ENCODE measurements around the gene TPM2. TPM values are rescaled to one million over a fixed set of nuclear protein-coding genes. Genes with fewer than 3 reads are reported as not detected.

TPM2 gene
- polyA plus RNA-seq, 1 donor = 463 TPM

- peaks cover 90% of the 10 kb centered on the region for H3K36me3 ChIP-seq (ENCODE audit: control insufficient read depth, insufficient read depth, low read length)
- H3K27ac ChIP-seq (ENCODE audit: low read length) = no peak overlapping the region
- no peak for DNase-seq
- H3K9me3 ChIP-seq (ENCODE audit: control insufficient read depth, low read depth, low read length) = no peaks in the 10 kb centered on the region
- no peaks in the 10 kb centered on the region for H3K4me1 ChIP-seq (ENCODE audit: control insufficient read depth, insufficient read depth, low read length)
- no peak overlapping the region for H3K4me3 ChIP-seq (ENCODE audit: low read length)
- H3K27me3 ChIP-seq (ENCODE audit: control insufficient read depth, insufficient read depth, low read length) = no peaks in the 10 kb centered on the region
- whole genome bisulfite sequencing (ENCODE audit: insufficient coverage, low lambda C conversion rate) = no CpG with 5 or more reads among the region's 7 CpGs
These were observed 21.2 kb upstream of the TPM2 start for GRCh38 chr9:35710818-35711500.

DNA sequence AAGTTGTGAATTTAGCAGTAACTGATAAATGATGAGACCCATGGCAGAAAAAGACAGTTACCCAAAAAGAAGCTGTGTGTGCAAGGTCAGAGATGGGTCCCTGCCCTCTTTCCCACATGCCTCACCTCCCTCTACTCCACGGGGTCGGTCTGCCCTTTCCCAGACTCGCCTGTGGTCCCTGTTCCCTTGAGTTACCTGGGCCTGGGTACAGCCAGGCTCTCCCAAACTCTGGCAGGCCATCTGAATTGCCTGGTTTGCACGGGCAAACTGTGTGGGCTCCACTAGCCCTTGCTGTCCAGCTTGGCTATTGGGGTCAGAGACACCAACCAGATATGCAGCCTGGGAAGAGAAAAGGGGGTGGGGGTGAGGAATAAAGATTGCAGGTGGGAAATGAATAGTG lies 18.4 kb upstream of the TPM2 start:
- no peak for DNase-seq
- WGBS (ENCODE audit: insufficient coverage, low lambda C conversion rate) = no CpG with 5 or more reads among the region's 4 CpGs
- Histone ChIP-seq H3K9me3 (ENCODE audit: control insufficient read depth, low read depth, low read length) (no peaks in the 10 kb centered on the region), H3K4me1 (ENCODE audit: control insufficient read depth, insufficient read depth, low read length) (no peaks in the 10 kb centered on the region), H3K4me3 (ENCODE audit: low read length) (no peak overlapping the region), H3K36me3 (ENCODE audit: control insufficient read depth, insufficient read depth, low read length) (peaks cover 92% of the 10 kb centered on the region), H3K27ac (ENCODE audit: low read length) (no peak overlapping the region), H3K27me3 (ENCODE audit: control insufficient read depth, insufficient read depth, low read length) (no peaks in the 10 kb centered on the region)

DNA sequence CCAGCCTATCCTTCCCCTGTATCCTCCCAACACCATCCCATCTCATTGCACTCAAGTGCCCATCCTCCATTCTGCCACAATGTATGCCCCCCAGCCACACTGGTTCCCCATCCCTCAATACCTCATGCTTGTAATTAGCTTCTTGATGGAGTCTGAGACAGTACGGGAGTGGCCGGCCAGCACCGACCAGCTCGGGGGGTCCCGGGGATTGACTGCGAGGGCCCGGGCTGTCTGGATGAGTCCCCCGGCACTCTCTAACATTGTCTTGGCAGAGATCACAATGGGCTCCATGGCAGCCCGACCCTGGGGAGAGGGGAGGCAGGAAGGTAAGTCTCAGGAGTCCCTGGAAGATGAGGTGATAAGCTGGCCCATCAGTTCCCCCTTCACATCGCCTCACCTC lies 17.2 kb upstream of the TPM2 start:
- Histone ChIP-seq H3K9me3 (ENCODE audit: control insufficient read depth, low read depth, low read length) (no peaks in the 10 kb centered on the region), H3K27ac (ENCODE audit: low read length) (no peak overlapping the region), H3K36me3 (ENCODE audit: control insufficient read depth, insufficient read depth, low read length) (peaks cover 92% of the 10 kb centered on the region), H3K4me1 (ENCODE audit: control insufficient read depth, insufficient read depth, low read length) (no peaks in the 10 kb centered on the region), H3K4me3 (ENCODE audit: low read length) (no peak overlapping the region), H3K27me3 (ENCODE audit: control insufficient read depth, insufficient read depth, low read length) (no peaks in the 10 kb centered on the region)
- DNase-seq = no peak
- no CpG with 5 or more reads among the region's 10 CpGs for WGBS (ENCODE audit: insufficient coverage, low lambda C conversion rate)

DNA sequence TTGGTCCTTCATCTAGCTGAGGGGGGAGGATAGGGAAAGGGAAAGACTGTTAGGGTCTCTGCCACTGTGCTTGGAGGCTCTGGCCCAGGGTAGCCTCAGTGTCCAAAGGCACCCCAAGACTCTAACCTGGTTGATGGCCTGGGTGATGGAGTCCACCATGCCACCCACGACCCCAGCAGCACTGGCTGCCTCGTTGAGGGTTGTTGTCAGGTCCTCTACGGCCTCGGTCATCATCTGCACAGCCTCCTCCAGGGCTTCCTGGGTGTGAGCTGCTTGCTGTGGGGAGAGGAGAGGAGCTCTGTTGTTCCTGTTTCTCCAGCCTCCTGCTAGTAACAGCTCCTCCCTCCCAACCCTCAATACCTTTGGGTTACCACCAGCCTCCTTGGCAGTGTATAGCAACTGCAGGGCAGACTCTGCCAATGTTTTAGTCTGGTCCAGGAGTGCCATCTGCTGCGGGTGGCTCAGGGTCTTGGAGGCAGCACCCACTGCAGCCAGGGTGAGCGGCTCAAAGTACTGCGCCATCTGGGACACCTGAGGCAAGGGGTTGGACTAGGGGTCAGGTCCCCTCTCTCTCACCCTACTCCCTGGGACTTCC lies 16.2 kb upstream of the TPM2 start:
- Histone ChIP-seq H3K27ac (ENCODE audit: low read length) (no peak overlapping the region), H3K36me3 (ENCODE audit: control insufficient read depth, insufficient read depth, low read length) (peaks cover 92% of the 10 kb centered on the region), H3K4me3 (ENCODE audit: low read length) (no peak overlapping the region), H3K4me1 (ENCODE audit: control insufficient read depth, insufficient read depth, low read length) (no peaks in the 10 kb centered on the region), H3K27me3 (ENCODE audit: control insufficient read depth, insufficient read depth, low read length) (no peaks in the 10 kb centered on the region), H3K9me3 (ENCODE audit: control insufficient read depth, low read depth, low read length) (no peaks in the 10 kb centered on the region)
- WGBS (ENCODE audit: insufficient coverage, low lambda C conversion rate) = no CpG with 5 or more reads among the region's 7 CpGs
- DNase-seq = no peak

- Histone ChIP-seq H3K27ac (ENCODE audit: low read length) (no peak overlapping the region), H3K4me1 (ENCODE audit: control insufficient read depth, insufficient read depth, low read length) (no peaks in the 10 kb centered on the region), H3K4me3 (ENCODE audit: low read length) (no peak overlapping the region), H3K27me3 (ENCODE audit: control insufficient read depth, insufficient read depth, low read length) (no peaks in the 10 kb centered on the region), H3K36me3 (ENCODE audit: control insufficient read depth, insufficient read depth, low read length) (peaks cover 91% of the 10 kb centered on the region), H3K9me3 (ENCODE audit: control insufficient read depth, low read depth, low read length) (no peaks in the 10 kb centered on the region)
- no CpG with 5 or more reads among the region's 8 CpGs for WGBS (ENCODE audit: insufficient coverage, low lambda C conversion rate)
- DNase-seq = no peak
These were observed 15.6 kb upstream of the TPM2 start for GRCh38 chr9:35705372-35705771.

GRCh38 chr9:35703906-35704672 lies 14.4 kb upstream of the TPM2 start:
- Histone ChIP-seq H3K27me3 (ENCODE audit: control insufficient read depth, insufficient read depth, low read length) (no peaks in the 10 kb centered on the region), H3K36me3 (ENCODE audit: control insufficient read depth, insufficient read depth, low read length) (peaks cover 97% of the 10 kb centered on the region), H3K4me3 (ENCODE audit: low read length) (no peak overlapping the region), H3K4me1 (ENCODE audit: control insufficient read depth, insufficient read depth, low read length) (no peaks in the 10 kb centered on the region), H3K9me3 (ENCODE audit: control insufficient read depth, low read depth, low read length) (no peaks in the 10 kb centered on the region), H3K27ac (ENCODE audit: low read length) (no peak overlapping the region)
- WGBS (ENCODE audit: insufficient coverage, low lambda C conversion rate) = no CpG with 5 or more reads among the region's 26 CpGs
- DNase-seq = no peak

GRCh38 chr9:35702696-35703095 lies 13.0 kb upstream of the TPM2 start:
- Histone ChIP-seq H3K27ac (ENCODE audit: low read length) (no peak overlapping the region), H3K27me3 (ENCODE audit: control insufficient read depth, insufficient read depth, low read length) (no peaks in the 10 kb centered on the region), H3K4me1 (ENCODE audit: control insufficient read depth, insufficient read depth, low read length) (no peaks in the 10 kb centered on the region), H3K9me3 (ENCODE audit: control insufficient read depth, low read depth, low read length) (no peaks in the 10 kb centered on the region), H3K36me3 (ENCODE audit: control insufficient read depth, insufficient read depth, low read length) (peaks cover 99% of the 10 kb centered on the region), H3K4me3 (ENCODE audit: low read length) (no peak overlapping the region)
- no peak for DNase-seq
- 100% methylated on average over 2 of the region's 7 CpGs for WGBS (ENCODE audit: insufficient coverage, low lambda C conversion rate)

- H3K27ac ChIP-seq (ENCODE audit: low read length) = no peak overlapping the region
These were observed 11.2 kb upstream of the TPM2 start for GRCh38 chr9:35700942-35701341.

DNA sequence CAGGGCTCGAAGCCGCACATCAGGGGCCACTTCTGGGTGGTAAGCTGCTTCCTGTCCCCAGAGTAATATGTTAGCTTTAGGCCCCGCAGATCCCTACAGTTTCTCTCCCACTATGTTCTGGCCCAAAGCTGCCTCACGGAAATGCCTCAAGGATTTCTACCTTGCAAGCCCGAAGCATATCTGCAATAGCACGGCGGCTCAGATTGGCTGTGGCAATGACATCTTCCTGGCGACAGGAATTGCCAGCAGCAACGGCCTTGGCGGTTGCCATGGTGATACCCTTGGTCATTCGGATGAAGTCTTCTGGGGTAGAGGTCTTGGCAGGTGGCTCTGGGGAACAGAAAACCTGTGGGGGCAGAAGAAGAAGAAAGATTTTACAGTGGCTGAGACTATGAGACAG lies 10.3 kb upstream of the TPM2 start:
- no peaks in the 10 kb centered on the region for H3K27me3 ChIP-seq (ENCODE audit: control insufficient read depth, insufficient read depth, low read length)
- peaks cover 83% of the 10 kb centered on the region for H3K36me3 ChIP-seq (ENCODE audit: control insufficient read depth, insufficient read depth, low read length)
- no peak overlapping the region for H3K4me3 ChIP-seq (ENCODE audit: low read length)
- DNase-seq = no peak
- WGBS (ENCODE audit: insufficient coverage, low lambda C conversion rate) = no CpG with 5 or more reads among the region's 11 CpGs
- H3K4me1 ChIP-seq (ENCODE audit: control insufficient read depth, insufficient read depth, low read length) = no peaks in the 10 kb centered on the region
- H3K9me3 ChIP-seq (ENCODE audit: control insufficient read depth, low read depth, low read length) = no peaks in the 10 kb centered on the region
- no peak overlapping the region for H3K27ac ChIP-seq (ENCODE audit: low read length)

More at GRCh38 chr9:35700942-35701341, 11.2 kb upstream of the TPM2 start:
- Histone ChIP-seq H3K36me3 (ENCODE audit: control insufficient read depth, insufficient read depth, low read length) (peaks cover 92% of the 10 kb centered on the region), H3K4me3 (ENCODE audit: low read length) (no peak overlapping the region), H3K9me3 (ENCODE audit: control insufficient read depth, low read depth, low read length) (no peaks in the 10 kb centered on the region), H3K4me1 (ENCODE audit: control insufficient read depth, insufficient read depth, low read length) (no peaks in the 10 kb centered on the region), H3K27me3 (ENCODE audit: control insufficient read depth, insufficient read depth, low read length) (no peaks in the 10 kb centered on the region)
- no peak for DNase-seq

GRCh38 chr9:35698231-35698630 lies 8.5 kb upstream of the TPM2 start:
- H3K36me3 ChIP-seq (ENCODE audit: control insufficient read depth, insufficient read depth, low read length) = peaks cover 65% of the 10 kb centered on the region
- H3K27ac ChIP-seq (ENCODE audit: low read length) = no peak overlapping the region
- WGBS (ENCODE audit: insufficient coverage, low lambda C conversion rate) = no CpG with 5 or more reads among the region's 5 CpGs
- H3K4me3 ChIP-seq (ENCODE audit: low read length) = no peak overlapping the region
- no peak for DNase-seq
- no peaks in the 10 kb centered on the region for H3K27me3 ChIP-seq (ENCODE audit: control insufficient read depth, insufficient read depth, low read length)
- no peaks in the 10 kb centered on the region for H3K4me1 ChIP-seq (ENCODE audit: control insufficient read depth, insufficient read depth, low read length)
- H3K9me3 ChIP-seq (ENCODE audit: control insufficient read depth, low read depth, low read length) = no peaks in the 10 kb centered on the region
